Ramos (cell line): Measurements from ENCODE around the gene DPH6.

Experiments used
- in situ Hi-C: fragments of 300-500 bp; cut with MboI; formaldehyde crosslinking; loops from one replicate; pipeline ENCODE4 v1.14.3; 2022; ENCODE audit warnings: low sequenced_read_pairs; ENCODE audit not compliant: unreplicated experiment

Gene DPH6

GRCh38 chr15:35491999-35492398 lies 54.0 kb downstream of the DPH6 start:
- in situ Hi-C loops, result no loop called here

- in situ Hi-C loops, result no loop called here
Observed at GRCh38 chr15:35491173-35491572, 54.8 kb downstream of the DPH6 start.

GRCh38 chr15:35490511-35490910 lies 55.5 kb downstream of the DPH6 start:
- in situ Hi-C loops, result no loop called here

GRCh38 chr15:35487417-35487816 lies 58.5 kb downstream of the DPH6 start:
- in situ Hi-C loops, result no loop called here

GRCh38 chr15:35486296-35486695 lies 59.7 kb downstream of the DPH6 start:
- in situ Hi-C loops, result no loop called here

- in situ Hi-C loops, result no loop called here
Observed at GRCh38 chr15:35485411-35485810, 60.6 kb downstream of the DPH6 start.

GRCh38 chr15:35484231-35484945 lies 61.6 kb downstream of the DPH6 start:
- in situ Hi-C loops, result no loop called here

GRCh38 chr15:35481992-35482391 lies 64.0 kb downstream of the DPH6 start:
- in situ Hi-C loops, result no loop called here

- in situ Hi-C loops, result no loop called here
Observed at GRCh38 chr15:35481064-35481463, 64.9 kb downstream of the DPH6 start.

GRCh38 chr15:35479423-35479822 lies 66.5 kb downstream of the DPH6 start:
- in situ Hi-C loops, result no loop called here

- in situ Hi-C loops, result no loop called here
Observed at GRCh38 chr15:35477312-35478262, 68.4 kb downstream of the DPH6 start.

GRCh38 chr15:35471024-35471423 lies 74.9 kb downstream of the DPH6 start:
- in situ Hi-C loops, result no loop called here

- in situ Hi-C loops, result no loop called here
Observed at GRCh38 chr15:35470441-35470840, 75.5 kb downstream of the DPH6 start.

- in situ Hi-C loops, result no loop called here
Observed at GRCh38 chr15:35466476-35466875, 79.5 kb downstream of the DPH6 start.

GRCh38 chr15:35465783-35466182 lies 80.2 kb downstream of the DPH6 start:
- in situ Hi-C loops, result no loop called here

- in situ Hi-C loops, result no loop called here
Observed at GRCh38 chr15:35460616-35461015, 85.3 kb downstream of the DPH6 start.

- in situ Hi-C loops, result no loop called here
Observed at GRCh38 chr15:35458176-35458856, 87.6 kb downstream of the DPH6 start.

- in situ Hi-C loops, result no loop called here
Observed at GRCh38 chr15:35455201-35455600, 90.8 kb downstream of the DPH6 start.

- in situ Hi-C loops, result no loop called here
Observed at GRCh38 chr15:35450492-35450891, 95.5 kb downstream of the DPH6 start.

GRCh38 chr15:35448294-35448693 lies 97.7 kb downstream of the DPH6 start:
- in situ Hi-C loops, result loop anchor here (25.0 kb wide), 1 partner anchor 361 kb away; the partner anchor contains the start of gene NANOGP8

GRCh38 chr15:35445891-35446290 lies 100.1 kb downstream of the DPH6 start:
- in situ Hi-C loops, result loop anchor here (25.0 kb wide), 1 partner anchor 359 kb away; the partner anchor contains the start of gene NANOGP8
